Measurements from ENCODE around the gene GRAMD2A. TPM values are rescaled to one million over a fixed set of nuclear protein-coding genes. Genes with fewer than 3 reads are reported as not detected.
A peak's percentile ranks its signal among the peaks of the same experiment; 100 is the strongest.

Gene GRAMD2A
- total and polyA plus RNA-seq, 10 of the 15 experiments (the other 5 are each of a cell fraction or from before 2014, with no cell fraction given), result 0.02 to 0.35 TPM; not detected in 8

- no TSS peak for BruUV-seq (replicated peaks)
- ChIA-PET CTCF (interaction anchor here (1.0 to 2.1 kb wide), 5 partner anchors 10 to 118 kb away, joined by 3 to 13 read pairs (median 3); no protein-coding TSS in a partner anchor), RAD21 (ENCODE audit: unreplicated experiment) (interaction anchor here (1.2 to 2.0 kb wide), 5 partner anchors 18 to 222 kb away, joined by 4 to 9 read pairs (median 5); no protein-coding TSS in a partner anchor), POLR2A (interaction anchor here (1.2 to 1.5 kb wide), 2 partner anchors 8 to 12 kb away, joined by 3 to 6 read pairs; no protein-coding TSS in a partner anchor), SMC1A (ENCODE audit: uncharacterized antibody, unreplicated experiment) (interaction anchor here (0.7 to 1.9 kb wide), 9 partner anchors 10 to 362 kb away, joined by 3 to 7 read pairs (median 4); no protein-coding TSS in a partner anchor)
- no peak for TF ChIP-seq CBFB (IDR thresholded peaks at IDR 0.05; ENCODE audit: low read depth)
- TF ChIP-seq FOXK2 (IDR thresholded peaks at IDR 0.05), result no peak
- TF ChIP-seq, protein P1, sequence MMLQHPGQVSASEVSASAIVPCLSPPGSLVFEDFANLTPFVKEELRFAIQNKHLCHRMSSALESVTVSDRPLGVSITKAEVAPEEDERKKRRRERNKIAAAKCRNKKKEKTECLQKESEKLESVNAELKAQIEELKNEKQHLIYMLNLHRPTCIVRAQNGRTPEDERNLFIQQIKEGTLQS (IDR thresholded peaks at IDR 0.05; ENCODE audit: borderline replicate concordance, extremely low read depth, low read depth, low read length), result no peak
- no peak for TF ChIP-seq NFXL1 (IDR thresholded peaks at IDR 0.05; ENCODE audit: borderline replicate concordance)
- no peak for TF ChIP-seq ZNF24 (IDR thresholded peaks at IDR 0.05)
- TF ChIP-seq MLLT1 (IDR thresholded peaks at IDR 0.05), result no peak
- TF ChIP-seq EED (IDR thresholded peaks at IDR 0.05; ENCODE audit: low read depth), result no peak
- no peak for TF ChIP-seq ASH2L (IDR thresholded peaks at IDR 0.05; ENCODE audit: borderline replicate concordance, low read depth)
- intact Hi-C loops (cut with micrococcal nuclease; ENCODE audit: unreplicated experiment), result no loop called here
- no peaks in the 10 kb centered on the region for H3K36me3 ChIP-seq (ENCODE audit: control insufficient read depth in 2 of 2, insufficient read depth in 2 of 2, low read length in 1 of 2)
- peaks cover 4% of the 10 kb centered on the region; the same call in 1 of the 2 replicates for H3K4me1 ChIP-seq (ENCODE audit: control insufficient read depth, insufficient read depth, low read length)
- ATAC-seq (no peak), DNase-seq (ENCODE audit: low read depth, low spot score) (no peak), FAIRE-seq (peak; percentile 56)
- H3K4me3 ChIP-seq, result no peak overlapping the region
- H3K9ac ChIP-seq (ENCODE audit: control insufficient read depth, insufficient read depth, low read length), result no peak overlapping the region
- peaks cover 19% of the 10 kb centered on the region for H3K79me2 ChIP-seq (ENCODE audit: control insufficient read depth, insufficient read depth, low read length)
- no peak overlapping the region for H3K27ac ChIP-seq (ENCODE audit: control insufficient read depth, insufficient read depth)
- no peaks in the 10 kb centered on the region for H3K9me3 ChIP-seq (replicated peaks; ENCODE audit: control insufficient read depth, insufficient read depth, low read length)
- H3K4me2 ChIP-seq (ENCODE audit: control insufficient read depth, insufficient read depth), result 0 out of 2 replicates have a peak overlapping the region, but pooled peaks have one; percentile 17
- WGBS (ENCODE audit: insufficient coverage, insufficient replicate concordance, low lambda C conversion rate, missing lambda C conversion rate), result 70% methylated on average over 4 of the region's 4 CpGs
- no peaks in the 10 kb centered on the region for H3K27me3 ChIP-seq (replicated peaks in 1 of 2; ENCODE audit: control insufficient read depth in 2 of 2, insufficient read depth in 2 of 2, low read length in 1 of 2)
- no peaks in the 10 kb centered on the region for H4K20me1 ChIP-seq (ENCODE audit: control insufficient read depth, insufficient read depth)
- in situ Hi-C loops (cut with MboI), result no loop called here
- H2AFZ ChIP-seq (ENCODE audit: control insufficient read depth, low read depth, low read length), result no peak overlapping the region
These were observed 84.1 kb downstream of the GRAMD2A start for GRCh38 chr15:72113347-72114031.
